RPMI7951 (cell line): ENCODE data around the gene PRKAR1B. TPM values are rescaled to one million over a fixed set of nuclear protein-coding genes. Genes with fewer than 3 reads are reported as not detected.

ENCODE experiments used
- DNase-seq: peaks from one replicate; pipeline ENCODE4 v3.0.0-alpha.2; 2012; ENCODE audit warnings: low read depth
- total RNA-seq: library from RNA; depleted of rRNA; stranded (reverse); fragments of >200 nt; shearing (Covaris generic); gene quantifications from 2 replicates; pipeline ENCODE4 v1.2.3, GENCODE V29; 2014

Gene PRKAR1B
- total RNA-seq, 1 experiment from 2014 or later, result 5.0 TPM

DNA sequence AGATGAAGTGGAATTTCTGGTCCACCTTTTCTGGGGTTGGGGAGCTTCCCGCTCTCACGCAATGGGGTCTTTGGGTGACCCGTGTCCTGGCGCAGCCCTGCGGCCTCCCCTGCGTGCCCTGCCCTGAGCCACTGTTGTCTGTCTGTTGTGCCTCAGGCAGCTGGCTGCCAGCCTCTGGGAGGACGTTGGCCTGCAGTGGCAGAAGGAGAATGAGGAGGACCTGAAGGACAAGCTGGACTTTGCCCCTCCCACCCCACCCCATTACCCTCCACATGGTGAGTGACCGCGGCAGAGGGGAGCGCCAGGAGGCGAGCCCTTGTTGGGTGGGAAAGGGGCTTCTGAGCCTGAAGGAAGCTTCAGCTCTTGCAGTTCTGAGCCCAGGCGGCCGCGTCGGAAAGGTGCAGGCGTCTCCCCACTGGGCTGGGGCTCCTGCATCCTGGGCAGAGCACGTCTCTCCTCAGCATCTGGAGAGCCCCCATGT is 14.2 kb upstream of the PRKAR1B start:
- no peak for DNase-seq

DNA sequence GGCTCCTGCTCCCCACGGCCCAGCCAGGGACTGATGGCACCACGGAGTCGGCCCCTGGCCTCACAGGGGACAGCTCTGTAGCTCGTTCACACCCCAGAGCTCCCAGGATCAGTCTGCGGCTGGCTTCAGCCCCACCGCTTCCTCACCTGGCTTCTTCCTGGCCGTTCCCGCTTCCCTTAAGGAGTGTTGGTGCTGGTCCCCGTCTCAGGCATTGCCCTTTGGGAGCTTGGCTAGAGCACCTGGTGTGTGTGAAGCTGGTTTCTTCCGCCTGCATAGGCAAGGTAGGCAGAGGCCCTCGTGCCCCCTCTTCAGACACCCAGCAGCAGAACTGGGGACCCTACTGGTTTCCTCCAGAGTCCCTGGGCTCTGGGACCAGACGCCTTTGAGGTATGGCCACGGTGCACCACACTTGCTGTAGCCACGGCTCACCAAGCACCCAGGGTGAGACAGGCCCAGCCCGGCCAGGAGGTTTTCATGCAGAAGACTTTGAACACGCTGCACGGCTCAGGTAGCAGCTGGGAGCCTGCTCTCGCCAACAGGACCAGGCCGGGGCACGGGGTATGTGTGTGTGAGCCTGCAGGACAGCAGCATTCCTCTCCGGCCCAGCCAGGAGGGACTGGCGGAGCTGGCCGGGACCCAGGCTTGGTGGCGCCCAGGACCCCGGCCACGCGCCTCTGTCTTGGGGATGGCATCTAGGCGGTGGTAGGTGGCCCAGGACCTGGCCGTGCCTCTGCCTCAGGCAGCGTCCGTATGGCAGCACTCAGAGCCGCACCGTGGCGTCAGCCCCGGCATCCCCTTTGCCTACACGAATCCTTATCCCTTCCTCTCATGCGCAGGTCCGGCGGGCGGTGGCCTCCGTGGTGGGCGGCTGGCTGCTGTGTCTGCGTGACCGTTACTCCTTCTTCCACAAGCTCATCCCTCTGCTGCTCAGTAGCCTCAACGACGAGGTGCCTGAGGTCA is 13.2 kb upstream of the PRKAR1B start:
- no peak for DNase-seq

DNA sequence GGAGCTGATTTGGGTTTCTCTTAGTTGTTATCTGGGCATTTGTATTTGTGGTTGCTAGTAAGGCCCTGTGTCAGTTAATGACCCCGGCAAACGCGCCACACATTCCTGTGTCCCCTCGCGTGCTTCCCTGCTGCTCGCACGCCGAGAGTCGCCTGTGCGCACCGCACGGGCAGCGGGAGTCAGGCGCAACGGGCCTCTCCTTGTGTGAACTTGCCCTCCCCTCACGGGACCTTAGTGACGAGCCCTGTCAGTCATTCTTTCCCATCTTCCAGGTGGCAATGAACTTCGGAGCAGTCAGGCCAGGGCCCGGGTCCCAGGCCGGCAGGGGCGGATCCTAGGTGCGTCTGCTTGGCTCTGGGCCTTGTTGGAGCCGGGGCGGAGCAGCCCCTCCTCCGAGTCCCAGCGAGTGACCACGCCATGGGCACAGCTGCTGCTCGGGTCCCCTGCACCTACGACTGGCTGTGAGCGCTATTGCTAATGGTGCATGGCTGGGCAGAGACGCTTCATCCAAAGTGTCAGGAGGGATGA is 12.4 kb upstream of the PRKAR1B start:
- no peak for DNase-seq

DNA sequence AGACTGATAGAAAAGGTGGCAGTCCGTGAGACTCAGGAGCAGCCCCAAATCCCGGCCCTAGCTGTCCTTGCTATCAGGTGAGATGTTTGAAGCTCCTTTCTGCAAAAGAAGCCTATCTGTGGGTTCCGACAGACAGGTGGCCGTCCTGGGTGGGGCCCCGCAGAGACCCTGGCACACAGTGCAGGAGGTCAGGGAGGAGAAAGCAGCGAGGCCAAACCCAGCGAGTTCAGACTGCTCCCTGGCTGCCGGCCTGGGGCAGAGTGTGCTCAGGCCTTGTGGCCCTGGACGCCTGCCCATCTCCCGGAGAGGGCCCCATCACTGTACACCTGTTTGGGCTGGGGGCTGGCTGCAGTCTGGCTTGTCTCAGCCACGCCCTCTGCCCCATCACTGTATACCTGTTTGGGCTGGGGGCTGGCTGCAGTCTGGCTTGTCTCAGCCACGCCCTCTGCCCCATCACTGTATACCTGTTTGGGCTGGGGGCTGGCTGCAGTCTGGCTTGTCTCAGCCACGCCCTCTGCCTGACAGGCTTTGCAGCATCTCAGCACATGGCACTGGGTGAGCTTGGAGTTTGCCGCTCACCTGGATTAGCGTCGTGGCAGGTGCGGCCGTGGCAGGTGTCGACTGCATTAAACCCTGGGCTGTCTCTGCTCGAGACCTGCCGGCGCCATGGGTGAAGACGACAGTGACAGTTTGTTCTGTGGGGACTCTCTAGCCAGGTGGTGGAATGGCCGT is 11.8 kb upstream of the PRKAR1B start:
- DNase-seq, result no peak

DNA sequence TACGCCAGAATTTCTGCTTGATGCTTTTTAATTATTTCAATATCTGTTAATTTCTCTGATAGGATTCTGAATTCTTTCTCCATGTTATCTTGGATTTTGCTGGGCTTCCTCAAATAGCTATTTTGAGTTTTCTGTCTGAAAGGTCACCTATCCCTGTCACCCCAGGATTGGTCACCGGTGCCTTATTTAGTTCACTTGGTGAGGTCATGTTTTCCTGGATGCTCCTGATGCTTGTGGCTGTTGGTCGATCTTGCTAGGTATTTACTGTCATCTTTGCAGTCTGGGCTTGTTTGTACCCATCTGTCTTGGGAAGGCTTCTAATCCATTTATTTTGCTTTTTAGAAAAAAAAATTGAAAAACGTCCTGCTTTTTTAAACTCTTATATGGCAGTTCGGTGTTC is 11.2 kb upstream of the PRKAR1B start:
- no peak for DNase-seq

DNA sequence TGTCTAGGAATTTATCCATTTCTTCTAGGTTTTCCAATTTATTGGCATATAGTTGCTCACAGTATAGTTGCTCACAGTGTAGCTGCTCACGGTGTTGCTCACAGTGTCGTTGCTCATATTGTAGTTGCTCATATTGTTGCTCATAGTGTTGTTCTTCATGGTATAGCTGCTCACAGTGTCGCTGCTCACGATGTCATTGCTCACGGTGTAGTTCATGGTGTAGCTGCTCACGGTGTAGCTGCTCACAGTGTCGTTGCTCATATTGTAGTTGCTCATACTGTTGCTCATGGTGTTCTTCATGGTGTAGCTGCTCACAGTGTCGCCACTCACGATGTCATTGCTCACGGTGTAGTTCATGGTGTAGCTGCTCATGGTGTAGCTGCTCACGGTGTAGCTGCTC is 7.7 kb upstream of the PRKAR1B start:
- no peak for DNase-seq

DNA sequence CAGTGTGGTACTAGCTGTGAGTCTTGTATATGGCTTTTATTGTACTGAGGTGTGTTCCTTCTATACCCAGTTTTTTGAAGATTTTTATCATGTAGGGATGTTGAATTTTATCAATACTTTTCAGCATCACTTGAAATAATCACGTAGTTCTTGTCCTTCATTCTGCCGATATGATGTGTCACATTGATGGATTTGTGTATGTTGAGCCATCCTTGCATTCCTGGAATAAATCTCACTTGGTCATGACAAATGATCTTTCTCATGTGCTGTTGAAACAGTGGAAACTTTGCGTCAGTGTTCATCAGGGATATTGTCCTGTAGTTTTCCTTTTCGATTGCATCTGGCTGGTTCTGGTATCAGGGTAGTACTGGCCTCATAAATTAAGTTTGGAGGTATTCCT is 7.1 kb upstream of the PRKAR1B start:
- DNase-seq, result no peak

DNA sequence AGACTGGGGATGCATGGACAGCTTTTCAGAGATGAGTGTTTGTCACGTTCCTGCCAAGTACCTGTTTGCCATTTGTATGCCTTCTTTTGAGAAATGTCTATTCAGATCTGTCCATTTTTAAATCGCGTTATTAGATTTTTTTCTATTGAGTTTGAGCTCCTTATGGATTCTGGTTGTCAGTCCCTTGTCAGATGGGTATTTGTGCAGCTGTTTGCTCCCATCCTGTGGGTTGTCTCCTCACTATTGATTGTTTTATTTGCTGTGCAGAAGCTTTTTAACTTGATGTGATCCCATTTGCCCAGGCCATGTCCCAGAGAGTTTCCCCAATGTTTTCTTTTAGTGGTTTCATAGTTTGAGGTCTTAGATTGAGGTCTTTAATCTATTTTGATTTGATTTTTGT is 5.5 kb upstream of the PRKAR1B start:
- DNase-seq, result no peak

DNA sequence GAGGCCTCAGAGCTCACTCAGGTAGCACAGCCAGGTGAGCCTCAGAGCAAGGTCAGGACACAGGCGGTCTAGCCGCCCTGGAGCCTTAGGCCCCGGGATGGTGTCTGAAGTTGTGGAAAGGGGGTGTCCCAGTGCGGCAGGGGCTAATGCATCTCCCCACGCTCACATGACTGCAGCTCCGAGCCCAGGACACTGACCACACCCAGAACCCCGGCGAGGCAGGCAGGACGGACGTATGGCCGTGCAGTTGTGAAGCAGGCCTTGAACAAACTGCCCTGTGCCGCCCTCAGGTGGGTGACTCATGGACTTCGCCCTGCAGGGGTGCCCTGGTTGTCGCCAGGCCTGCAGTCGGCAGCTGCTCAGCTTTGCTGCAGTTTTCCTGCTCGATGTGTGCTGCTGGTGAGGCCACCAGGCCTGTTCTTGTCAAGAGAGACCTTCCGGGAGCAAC is 5.0 kb upstream of the PRKAR1B start:
- DNase-seq, result peak; percentile 29

DNA sequence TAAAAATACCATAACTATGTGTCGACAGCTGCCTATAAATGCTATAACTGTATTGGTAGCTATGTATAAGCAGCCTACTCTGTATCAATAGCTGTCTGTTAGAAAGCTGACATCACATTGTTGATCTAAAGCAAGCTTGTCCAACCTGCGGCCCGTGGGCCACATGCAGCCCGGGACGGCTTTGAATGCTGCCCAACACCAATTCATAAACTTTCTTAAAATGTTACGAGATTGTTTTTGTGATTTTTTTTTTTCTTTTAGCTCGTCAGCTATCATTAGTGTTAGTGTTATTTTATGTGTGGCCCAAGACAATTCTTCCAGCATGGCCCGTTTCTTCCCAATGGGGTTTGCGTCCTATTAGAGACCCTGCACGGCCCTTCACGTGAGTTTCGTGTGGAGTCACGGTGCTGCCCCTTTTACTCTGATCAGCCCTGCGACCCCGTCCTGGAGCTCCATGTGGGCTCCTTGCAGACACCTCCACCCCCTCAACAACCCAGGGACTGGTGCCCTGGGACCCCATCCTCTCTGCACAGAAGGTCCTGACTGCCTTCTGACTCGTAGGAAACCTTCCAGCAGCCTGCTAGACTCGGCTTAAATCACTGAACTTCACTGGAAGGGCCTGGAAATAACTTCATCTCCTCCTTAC is 4.5 kb upstream of the PRKAR1B start:
- DNase-seq, result no peak

DNA sequence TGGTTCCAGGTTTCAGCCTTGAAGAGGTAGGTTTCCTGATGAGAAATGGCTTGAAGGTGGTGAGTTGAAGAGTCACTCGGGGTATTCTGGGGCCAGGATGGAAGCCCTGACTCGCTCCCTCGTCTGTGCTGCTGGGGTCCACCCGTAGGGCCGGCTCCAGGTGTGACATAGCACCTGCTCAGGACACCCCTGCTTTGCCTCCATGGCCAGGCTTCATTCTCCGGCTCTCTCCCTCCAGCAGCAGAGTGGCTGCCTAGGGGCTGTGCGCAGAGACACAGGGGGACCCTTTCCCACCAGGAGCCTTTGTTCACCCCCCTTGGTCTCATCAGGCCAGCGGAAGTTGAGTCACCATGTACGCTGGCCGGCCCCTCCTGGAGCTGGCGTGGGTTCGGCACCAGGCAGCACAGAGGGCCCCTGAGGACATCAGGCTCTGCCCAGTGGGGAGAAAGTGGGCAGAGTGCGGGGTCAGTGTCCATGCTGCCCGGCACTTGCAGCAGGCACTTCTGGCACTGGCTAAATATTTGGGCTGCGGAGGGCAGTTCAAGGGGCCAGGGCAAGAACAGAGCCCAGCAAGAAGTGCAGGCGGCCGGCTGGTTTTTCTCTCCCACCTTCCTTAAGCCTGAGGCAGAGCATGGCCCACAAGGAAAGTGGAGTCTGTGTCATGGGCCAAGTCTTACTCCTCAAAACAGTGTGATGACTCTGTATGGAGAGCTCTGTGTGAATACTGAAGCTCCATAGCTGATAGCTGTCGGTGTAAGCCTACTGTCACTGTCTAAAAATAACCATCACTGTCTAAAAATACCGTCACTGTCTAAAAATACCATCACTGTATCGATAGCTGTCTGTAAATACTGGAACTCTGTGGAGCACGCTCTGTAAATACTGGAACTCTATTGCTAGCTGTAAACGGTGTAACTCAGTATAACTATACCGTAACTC is 3.7 kb upstream of the PRKAR1B start:
- DNase-seq, result no peak

DNA sequence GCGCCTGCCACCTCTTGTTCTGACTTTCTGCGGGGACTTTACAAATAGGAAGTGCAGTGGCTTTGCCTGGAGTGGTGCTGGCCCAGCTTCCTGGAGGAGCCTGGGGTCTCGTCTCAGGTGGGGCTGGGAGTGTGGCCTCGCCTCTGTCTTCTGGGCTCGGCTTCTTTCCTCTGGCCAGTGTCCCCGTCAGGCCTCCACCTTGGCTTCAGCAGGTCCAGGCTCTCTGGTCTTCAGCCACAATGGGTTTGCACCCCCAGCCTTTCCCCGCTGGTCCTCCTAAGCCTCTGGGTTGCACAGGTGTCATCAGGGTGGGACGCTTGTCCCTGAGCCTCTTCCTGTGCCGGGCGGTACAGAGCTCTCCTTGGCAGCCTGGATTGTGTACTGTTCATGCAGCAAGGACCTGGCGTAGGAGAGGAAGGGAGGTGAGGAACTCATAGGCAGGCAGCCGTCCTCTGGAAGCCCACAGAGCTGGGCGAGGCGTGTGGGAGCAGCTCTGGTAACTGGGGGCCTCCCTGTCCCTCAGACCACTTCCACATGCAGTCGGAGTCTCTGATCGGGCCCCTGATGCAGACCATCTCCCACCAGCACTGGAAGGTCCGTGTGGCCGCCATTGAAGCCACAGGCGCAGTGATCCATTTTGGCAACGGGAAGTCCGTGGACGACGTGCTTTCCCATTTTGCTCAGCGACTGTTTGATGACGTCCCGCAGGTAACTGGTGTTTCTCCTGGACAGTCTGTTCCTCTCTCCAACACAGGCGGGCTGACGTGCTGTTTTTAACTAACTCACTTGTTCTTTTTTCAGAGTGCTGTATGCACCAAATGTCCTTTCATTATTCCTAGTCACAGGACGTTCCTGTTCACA is 2.3 kb upstream of the PRKAR1B start:
- no peak for DNase-seq

DNA sequence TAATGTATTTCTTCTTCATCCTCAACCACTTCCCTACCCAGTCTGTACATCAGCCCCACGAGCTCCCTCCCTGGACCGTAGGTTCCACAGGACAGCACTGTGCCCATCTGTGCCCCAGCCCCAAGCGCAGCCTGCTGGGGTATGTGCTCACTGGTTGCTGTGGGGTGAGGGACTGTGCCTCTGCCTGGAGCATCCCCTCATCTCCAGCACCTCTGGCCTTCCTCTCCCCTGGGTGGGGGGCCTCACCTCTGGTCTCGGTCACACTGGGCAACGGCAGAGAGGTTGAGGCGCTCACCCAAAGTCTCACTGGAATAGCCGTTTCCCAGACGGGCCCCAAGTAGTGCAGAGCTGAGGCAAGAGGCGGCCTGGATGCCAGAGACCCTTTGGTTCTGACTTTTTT is 1.5 kb upstream of the PRKAR1B start:
- no peak for DNase-seq

DNA sequence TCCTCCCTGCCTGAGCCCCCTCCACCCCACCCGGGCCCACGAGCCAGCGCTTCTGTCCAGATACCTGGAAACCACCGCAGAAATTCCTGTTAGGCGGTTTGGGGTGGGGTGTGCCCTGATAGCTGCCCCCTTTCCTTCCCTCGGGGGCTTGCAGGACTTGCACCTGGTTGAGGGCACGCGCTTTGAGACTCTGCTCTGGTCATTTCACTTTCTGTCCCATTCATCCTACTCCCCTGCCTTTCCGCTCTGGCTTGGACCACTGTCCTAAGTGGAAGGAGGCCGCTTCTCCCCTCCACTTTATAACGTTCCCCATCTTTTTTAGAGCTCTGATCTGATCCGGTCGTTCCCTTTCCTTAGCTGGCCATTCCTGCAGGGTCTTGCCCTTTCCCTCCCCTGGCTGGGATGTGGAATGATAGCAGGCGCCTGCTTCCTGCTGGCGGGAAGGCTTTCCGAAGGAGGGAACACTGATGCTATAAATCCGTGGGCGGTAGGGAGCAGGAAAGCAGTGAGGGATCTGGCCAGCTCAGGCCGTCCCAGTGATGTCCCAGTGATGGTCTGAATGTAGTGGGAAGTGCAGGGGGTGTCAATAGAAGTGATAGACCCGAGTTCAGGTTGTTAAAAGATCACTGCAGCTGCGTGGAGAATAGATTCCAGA is 852 bp upstream of the PRKAR1B start:
- DNase-seq, result peak; percentile 31

DNA sequence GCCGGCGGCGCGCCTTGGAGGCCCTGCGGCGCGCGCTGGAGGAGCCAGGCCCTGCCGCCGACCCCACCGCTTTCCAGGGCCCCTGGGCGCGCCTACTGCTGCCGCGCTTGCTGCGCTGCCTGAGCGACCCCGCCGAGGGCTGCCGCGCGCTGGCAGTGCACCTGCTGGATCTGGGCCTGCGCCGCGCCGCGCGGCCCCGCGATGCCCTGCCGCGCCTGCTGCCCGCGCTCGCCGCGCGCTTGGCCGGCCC is 302 bp downstream of the PRKAR1B start:
- no peak for DNase-seq

DNA sequence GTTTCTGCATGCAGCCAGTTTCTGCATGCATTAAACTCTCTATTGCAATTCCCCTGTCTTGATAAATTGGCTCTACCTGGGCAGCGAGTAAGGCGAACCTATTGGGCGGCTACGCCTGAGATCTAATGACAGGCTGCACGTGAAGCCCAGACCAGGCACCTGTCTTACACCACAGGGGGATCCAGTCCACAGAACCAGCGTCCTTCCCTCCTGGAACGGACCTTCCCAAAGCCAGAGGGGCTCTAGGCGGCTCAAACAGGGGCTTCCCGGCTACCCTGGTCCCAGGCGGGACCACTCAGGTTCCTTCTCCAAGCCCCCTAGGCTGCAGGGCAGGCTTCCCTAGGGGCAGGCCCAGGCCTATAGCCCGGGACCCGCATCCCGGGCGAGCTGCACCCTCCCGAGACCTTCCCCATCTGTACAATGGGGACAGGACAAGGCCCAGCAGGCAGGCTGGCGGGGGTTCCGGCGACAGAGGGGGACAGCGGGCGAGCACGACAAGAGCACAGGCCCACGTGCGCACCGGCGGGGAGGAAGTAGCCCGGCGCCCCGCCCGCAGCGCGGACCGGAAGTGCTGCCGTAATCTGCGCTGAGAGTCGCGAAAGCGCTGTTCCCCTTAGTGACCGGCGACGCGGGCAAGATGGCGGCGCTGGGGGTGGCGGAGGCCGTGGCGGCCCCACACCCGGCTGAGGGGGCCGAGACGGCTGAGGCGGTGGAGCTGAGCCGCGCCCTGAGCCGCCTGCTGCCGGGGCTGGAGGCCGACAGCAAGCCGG is 812 bp downstream of the PRKAR1B start, which contains the start of gene DNAAF5:
DNAAF5 (plus strand) TSS at position 616 of the 770 bp plus-strand sequence; CDS start at position 638, 22 bp downstream.
- peak; percentile 88 for DNase-seq

DNA sequence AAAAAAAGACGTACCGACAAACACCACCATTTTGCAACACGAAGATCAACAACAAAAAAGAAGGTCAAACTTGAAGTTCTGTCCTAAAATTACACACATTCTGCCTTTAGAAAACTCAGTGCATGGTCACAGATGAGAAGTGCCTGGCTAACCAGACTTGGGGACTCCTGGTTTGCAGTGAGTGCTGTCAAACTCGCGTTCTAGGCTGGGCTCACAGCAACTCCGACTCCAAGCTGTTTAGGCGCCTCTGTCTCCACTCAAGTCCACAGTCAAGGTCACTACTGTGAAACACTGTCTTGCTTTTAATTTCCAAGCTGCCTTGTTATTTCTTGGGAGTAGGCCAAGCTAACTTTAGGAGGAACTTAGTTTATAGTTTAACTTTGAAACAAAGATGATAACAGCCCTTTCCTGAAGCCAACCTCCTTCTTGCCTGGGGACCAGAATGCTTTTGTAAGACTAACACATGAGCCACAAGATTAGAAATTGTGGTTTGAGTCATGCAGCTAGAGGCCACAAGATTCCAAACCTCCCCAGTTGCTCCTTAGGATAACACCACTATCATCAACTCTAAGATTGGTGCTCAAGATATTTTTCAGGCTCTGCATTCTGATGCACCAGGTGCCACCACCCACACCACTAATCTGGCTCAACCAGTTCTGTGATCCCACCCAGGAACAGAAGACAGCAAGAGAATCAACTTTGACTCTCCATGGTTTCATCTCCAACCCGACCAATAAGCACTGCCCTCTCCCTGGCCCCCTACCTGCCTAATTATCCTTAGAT is 1.7 kb downstream of the PRKAR1B start:
- peak; percentile 84 for DNase-seq

DNA sequence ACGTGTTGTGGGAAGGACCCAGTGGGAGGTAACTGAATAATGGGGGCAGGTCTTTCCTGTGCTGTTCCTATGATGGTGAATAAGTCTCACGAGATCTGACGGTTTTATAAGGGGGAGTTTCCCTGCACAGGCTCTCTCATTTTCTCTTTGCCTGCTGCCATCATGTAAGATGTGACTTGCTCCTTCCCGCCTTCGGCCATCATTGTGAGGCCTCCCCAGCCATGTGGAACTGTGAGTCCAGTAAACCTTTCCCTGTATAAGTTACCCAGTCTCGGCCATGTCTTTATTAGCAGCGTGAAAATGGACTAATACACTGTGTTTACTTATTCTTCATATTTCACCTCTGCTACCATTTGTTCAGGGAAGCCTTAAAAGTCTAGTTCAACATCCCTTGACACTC is 2.8 kb downstream of the PRKAR1B start:
- DNase-seq, result no peak
